HG03439 (cell line): Measurements from ENCODE around the gene MED16.
A peak's percentile ranks its signal among the peaks of the same experiment; 100 is the strongest.

ENCODE experiments used
- ATAC-seq: cut with Tn5 transposase; IDR thresholded peaks from one replicate; pipeline ENCODE4 v1.9.1; 2021; ENCODE audit warnings: mild to moderate bottlenecking, moderate library complexity; ENCODE audit not compliant: unreplicated experiment

Gene MED16

GRCh38 chr19:928471-929202 is 35.6 kb upstream of the MED16 start:
- ATAC-seq, result no peak

GRCh38 chr19:927780-928401 is 34.9 kb upstream of the MED16 start:
- no peak for ATAC-seq

GRCh38 chr19:927351-927779 is 34.4 kb upstream of the MED16 start:
- ATAC-seq, result no peak

GRCh38 chr19:926589-927350 is 33.8 kb upstream of the MED16 start:
- ATAC-seq, result no peak

GRCh38 chr19:926323-926588 is 33.3 kb upstream of the MED16 start:
- no peak for ATAC-seq

- ATAC-seq, result peak; percentile 49
These were observed 32.7 kb upstream of the MED16 start, which contains the start of gene ARID3A for GRCh38 chr19:925526-926322. TSS of gene ARID3A (plus strand) at chr19:926035. CDS start at chr19:929529, 3,494 bp downstream.

GRCh38 chr19:925087-925525 is 32.1 kb upstream of the MED16 start:
- peak; percentile 49 for ATAC-seq

- no peak for ATAC-seq
These were observed 31.6 kb upstream of the MED16 start for GRCh38 chr19:924553-925086.

- ATAC-seq, result no peak
These were observed 27.3 kb upstream of the MED16 start for GRCh38 chr19:920051-920864.

GRCh38 chr19:919199-920050 is 26.4 kb upstream of the MED16 start:
- ATAC-seq, result no peak

GRCh38 chr19:918481-919198 is 25.7 kb upstream of the MED16 start:
- no peak for ATAC-seq

GRCh38 chr19:918152-918437 is 25.1 kb upstream of the MED16 start:
- no peak for ATAC-seq

- no peak for ATAC-seq
These were observed 24.6 kb upstream of the MED16 start, which contains the start of gene KISS1R for GRCh38 chr19:917323-918151. TSS of gene KISS1R (plus strand) at chr19:917333. CDS start at chr19:917503, 170 bp downstream.

GRCh38 chr19:916645-917322 is 23.8 kb upstream of the MED16 start:
- no peak for ATAC-seq

- peak; percentile 45 for ATAC-seq
These were observed 20.2 kb upstream of the MED16 start, which contains the start of gene R3HDM4 for GRCh38 chr19:913080-913748. TSS of gene R3HDM4 (minus strand) at chr19:913219. CDS start at chr19:913157, 62 bp downstream.
